NCI-H1105 (cell line): ENCODE measurements around the gene GEN1.
A peak's percentile ranks its signal among the peaks of the same experiment; 100 is the strongest.

Experiments
- DNase-seq: peaks from one replicate; lab custom pipeline; 2025; lab: John Stamatoyannopoulos, UW

The GEN1 gene

GRCh38 chr2:17753803-17754663, at the start of gene GEN1, which contains the start of gene SMC6:
Gene GEN1 (plus strand): TSS chr2:17754138. CDS start chr2:17759944, 5,806 bp downstream.
Gene SMC6 (minus strand): TSS chr2:17753810. CDS start chr2:17745946, 7,864 bp downstream.
- DNase-seq, result peak; percentile 81

GRCh38 chr2:17706845-17707244, 47.1 kb upstream of the GEN1 start:
- DNase-seq, result no peak

- DNase-seq, result no peak
Observed at GRCh38 chr2:17708501-17708900, 45.4 kb upstream of the GEN1 start.

- DNase-seq, result no peak
Observed at GRCh38 chr2:17709897-17710296, 44.0 kb upstream of the GEN1 start.

GRCh38 chr2:17710547-17711248, 43.2 kb upstream of the GEN1 start:
- DNase-seq, result no peak

- DNase-seq, result no peak
Observed at GRCh38 chr2:17713291-17713690, 40.6 kb upstream of the GEN1 start.

GRCh38 chr2:17717666-17718065, 36.3 kb upstream of the GEN1 start:
- no peak for DNase-seq

GRCh38 chr2:17718689-17719088, 35.2 kb upstream of the GEN1 start:
- no peak for DNase-seq

- DNase-seq, result no peak
Observed at GRCh38 chr2:17719562-17720371, 34.2 kb upstream of the GEN1 start.

GRCh38 chr2:17728210-17728609, 25.7 kb upstream of the GEN1 start:
- no peak for DNase-seq

GRCh38 chr2:17729880-17730279, 24.1 kb upstream of the GEN1 start:
- DNase-seq, result no peak

- no peak for DNase-seq
Observed at GRCh38 chr2:17733599-17733998, 20.3 kb upstream of the GEN1 start.

GRCh38 chr2:17735864-17736263, 18.1 kb upstream of the GEN1 start:
- no peak for DNase-seq

- DNase-seq, result no peak
Observed at GRCh38 chr2:17736989-17737388, 16.9 kb upstream of the GEN1 start.

- no peak for DNase-seq
Observed at GRCh38 chr2:17740203-17740602, 13.7 kb upstream of the GEN1 start.

GRCh38 chr2:17747684-17748452, 6.1 kb upstream of the GEN1 start:
- DNase-seq, result no peak

- no peak for DNase-seq
Observed at GRCh38 chr2:17748745-17749144, 5.2 kb upstream of the GEN1 start.

GRCh38 chr2:17749753-17750438, 4.0 kb upstream of the GEN1 start:
- DNase-seq, result no peak

GRCh38 chr2:17752246-17752645, 1.7 kb upstream of the GEN1 start:
- no peak for DNase-seq

GRCh38 chr2:17752892-17753802, 791 bp upstream of the GEN1 start:
- DNase-seq, result peak; percentile 23
